Activated CD8-positive, alpha-beta memory T cell treated with anti-CD3 and anti-CD28 coated beads, Interleukin-2, amount 50 U/mL, for 24 hours (primary cell): ENCODE measurements around the gene LILRB5.
"Not testable (repeated sequence)": the region's sequence is repeated elsewhere in the genome, so short reads cannot be mapped to it uniquely, and the experiment has no call there.

Experiments used
- DNase-seq: peaks from one replicate; pipeline ENCODE4 v3.0.0-alpha.2; 2020; ENCODE audit errors: extremely low read depth

Gene LILRB5

GRCh38 chr19:54275951-54276350, 18.9 kb upstream of the LILRB5 start:
- no peak for DNase-seq

- DNase-seq: not testable (repeated sequence)
Measured at GRCh38 chr19:54274516-54274915, 17.4 kb upstream of the LILRB5 start.

- no peak for DNase-seq
Measured at GRCh38 chr19:54273821-54274220, 16.7 kb upstream of the LILRB5 start.

- DNase-seq: not testable (repeated sequence)
Measured at GRCh38 chr19:54272181-54272580, 15.1 kb upstream of the LILRB5 start.

- DNase-seq: not testable (repeated sequence)
Measured at GRCh38 chr19:54271587-54271986, 14.5 kb upstream of the LILRB5 start.

GRCh38 chr19:54271106-54271505, 14.0 kb upstream of the LILRB5 start:
- DNase-seq: no peak

- no peak for DNase-seq
Measured at GRCh38 chr19:54268936-54269335, 11.9 kb upstream of the LILRB5 start.

GRCh38 chr19:54266133-54266532, 9.1 kb upstream of the LILRB5 start:
- DNase-seq: peak; percentile 45

GRCh38 chr19:54262470-54262869, 5.4 kb upstream of the LILRB5 start:
- no peak for DNase-seq

- no peak for DNase-seq
Measured at GRCh38 chr19:54262066-54262465, 5.0 kb upstream of the LILRB5 start.

GRCh38 chr19:54256250-54257115, 590 bp downstream of the LILRB5 start:
- DNase-seq: no peak

GRCh38 chr19:54255105-54255775, 1.8 kb downstream of the LILRB5 start:
- DNase-seq: no peak

- DNase-seq: no peak
Measured at GRCh38 chr19:54254195-54254906, 2.7 kb downstream of the LILRB5 start.

GRCh38 chr19:54253331-54254194, 3.5 kb downstream of the LILRB5 start:
- no peak for DNase-seq

- no peak for DNase-seq
Measured at GRCh38 chr19:54252845-54253244, 4.2 kb downstream of the LILRB5 start.

- DNase-seq: no peak
Measured at GRCh38 chr19:54252243-54252642, 4.8 kb downstream of the LILRB5 start.

- peak; percentile 30 for DNase-seq
Measured at GRCh38 chr19:54248016-54248601, 9.0 kb downstream of the LILRB5 start.

- no peak for DNase-seq
Measured at GRCh38 chr19:54247106-54247930, 9.8 kb downstream of the LILRB5 start.

GRCh38 chr19:54245936-54246335, 11.1 kb downstream of the LILRB5 start:
- DNase-seq: no peak

GRCh38 chr19:54243809-54244208, 13.3 kb downstream of the LILRB5 start:
- not testable (repeated sequence) for DNase-seq
